HepG2 (cell line): Measurements from ENCODE around the gene KCNRG.

ENCODE experiments used
- AFF4 ChIP-seq: sonication (generic); formaldehyde crosslinking; IDR thresholded peaks from 2 replicates; pipeline ENCODE4 v1.4.0; 2020; ENCODE audit warnings: missing genetic modification reagents
- CREM ChIP-seq, 2 experiments: sonication (generic) in 1 of 2; formaldehyde crosslinking in 1 of 2; IDR thresholded peaks; 2 replicates each; pipeline versions ENCODE4 v1.4.0 to v1.6.1; 2016 to 2020; ENCODE audit warnings: antibody characterized with exemption in 1 of 2, mild to moderate bottlenecking in 1 of 2, missing genetic modification reagents in 1 of 2
- EP300 ChIP-seq, 3 experiments: sonication (generic) in 1 of 3; formaldehyde crosslinking in 1 of 3; IDR thresholded peaks; 2 replicates each; pipeline versions ENCODE4 v1.5.1 to v1.6.1; 2011 to 2020; ENCODE audit warnings: low read depth in 2 of 3, low read length in 2 of 3, borderline replicate concordance in 1 of 3, improper control_type of control experiment in 1 of 3, mild to moderate bottlenecking in 1 of 3, missing genetic modification reagents in 1 of 3, moderate library complexity in 1 of 3
- ESRRA ChIP-seq: sonication (generic); formaldehyde crosslinking; IDR thresholded peaks from 2 replicates; pipeline ENCODE4 v1.5.1; 2020; ENCODE audit warnings: mild to moderate bottlenecking, low read depth, missing genetic modification reagents
- RFX5 ChIP-seq: IDR thresholded peaks from 2 replicates; pipeline ENCODE4 v1.6.1; 2011; ENCODE audit warnings: low read depth, low read length, improper control_type of control experiment
- SMAD1 ChIP-seq: sonication (generic); formaldehyde crosslinking; IDR thresholded peaks from 2 replicates; pipeline ENCODE4 v1.4.0; 2020; ENCODE audit warnings: missing genetic modification reagents, low read depth, mild to moderate bottlenecking, borderline replicate concordance
- STAG1 ChIP-seq: sonication (generic); formaldehyde crosslinking; IDR thresholded peaks from 2 replicates; pipeline ENCODE4 v1.4.0; 2020; ENCODE audit warnings: missing genetic modification reagents
- TBL1XR1 ChIP-seq: fragments of 150-350 bp; IDR thresholded peaks from 2 replicates; pipeline ENCODE4 v1.6.1; 2014; ENCODE audit warnings: borderline replicate concordance, low read length; ENCODE audit not compliant: partially characterized antibody
- ZKSCAN1 ChIP-seq: fragments of 150-350 bp; IDR thresholded peaks from 2 replicates; pipeline ENCODE4 v1.6.1; 2014; ENCODE audit warnings: low read length
- ZNF274 ChIP-seq: sonication (generic); formaldehyde crosslinking; IDR thresholded peaks from 2 replicates; pipeline ENCODE4 v1.5.1; 2020; ENCODE audit warnings: mild to moderate bottlenecking, missing genetic modification reagents
- ZNF362 ChIP-seq: sonication (generic); formaldehyde crosslinking; IDR thresholded peaks from 2 replicates; pipeline ENCODE4 v1.4.0; 2020; ENCODE audit warnings: missing genetic modification reagents, mild to moderate bottlenecking, borderline replicate concordance
- TF ChIP-seq, protein P1 (sequence below): sonication (generic); formaldehyde crosslinking; IDR thresholded peaks from 2 replicates; pipeline ENCODE4 v1.5.0; 2020; ENCODE audit warnings: mild to moderate bottlenecking, missing genetic modification reagents, moderate library complexity
- TF ChIP-seq, protein P2 (sequence below): sonication (generic); formaldehyde crosslinking; IDR thresholded peaks from 2 replicates; pipeline ENCODE4 v1.4.0; 2020; ENCODE audit warnings: missing genetic modification reagents, mild to moderate bottlenecking, borderline replicate concordance

DNA sequence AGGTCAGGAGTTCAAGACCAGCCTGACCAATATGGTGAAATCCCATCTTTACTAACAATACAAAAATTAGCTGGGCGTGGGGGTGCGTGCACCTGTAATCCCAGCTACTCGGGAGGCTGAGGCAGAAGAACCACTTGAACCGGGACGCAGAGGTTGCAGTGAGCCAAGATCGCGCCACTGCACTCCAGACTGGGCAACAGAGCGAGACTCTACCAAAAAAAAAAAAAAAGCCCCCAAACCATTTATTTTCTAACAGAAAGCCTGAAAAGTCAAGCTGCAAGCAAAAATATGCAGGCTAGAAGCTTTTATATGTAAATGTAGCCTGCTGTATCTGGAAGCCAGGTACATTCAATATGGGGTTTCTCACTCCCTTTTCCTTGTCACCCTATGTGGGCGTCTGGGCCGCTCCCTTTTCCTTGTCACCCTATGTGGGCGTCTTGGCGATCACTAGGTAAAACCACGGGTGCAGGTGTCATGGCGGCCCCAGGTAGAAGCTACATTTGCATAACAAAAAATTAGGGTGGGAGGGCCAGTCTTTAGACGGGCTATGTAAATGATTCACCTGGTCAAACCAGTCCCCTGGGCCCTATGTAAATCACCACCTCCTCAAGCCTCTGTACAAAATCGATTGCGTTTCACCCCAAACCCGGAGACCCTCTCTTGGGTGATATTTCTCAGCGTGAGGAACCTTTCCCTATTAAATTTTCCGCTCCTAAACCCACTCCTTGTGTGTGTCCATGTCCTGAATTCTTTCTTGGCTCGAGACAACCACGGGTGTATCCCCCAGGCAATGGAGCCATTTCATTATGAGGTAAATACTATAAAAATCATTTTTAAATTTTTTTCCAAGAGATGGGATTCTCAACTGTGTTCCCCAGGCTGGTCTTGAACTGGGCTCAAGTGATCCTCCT lies 16.3 kb upstream of the KCNRG start:
- TF ChIP-seq, protein P1, sequence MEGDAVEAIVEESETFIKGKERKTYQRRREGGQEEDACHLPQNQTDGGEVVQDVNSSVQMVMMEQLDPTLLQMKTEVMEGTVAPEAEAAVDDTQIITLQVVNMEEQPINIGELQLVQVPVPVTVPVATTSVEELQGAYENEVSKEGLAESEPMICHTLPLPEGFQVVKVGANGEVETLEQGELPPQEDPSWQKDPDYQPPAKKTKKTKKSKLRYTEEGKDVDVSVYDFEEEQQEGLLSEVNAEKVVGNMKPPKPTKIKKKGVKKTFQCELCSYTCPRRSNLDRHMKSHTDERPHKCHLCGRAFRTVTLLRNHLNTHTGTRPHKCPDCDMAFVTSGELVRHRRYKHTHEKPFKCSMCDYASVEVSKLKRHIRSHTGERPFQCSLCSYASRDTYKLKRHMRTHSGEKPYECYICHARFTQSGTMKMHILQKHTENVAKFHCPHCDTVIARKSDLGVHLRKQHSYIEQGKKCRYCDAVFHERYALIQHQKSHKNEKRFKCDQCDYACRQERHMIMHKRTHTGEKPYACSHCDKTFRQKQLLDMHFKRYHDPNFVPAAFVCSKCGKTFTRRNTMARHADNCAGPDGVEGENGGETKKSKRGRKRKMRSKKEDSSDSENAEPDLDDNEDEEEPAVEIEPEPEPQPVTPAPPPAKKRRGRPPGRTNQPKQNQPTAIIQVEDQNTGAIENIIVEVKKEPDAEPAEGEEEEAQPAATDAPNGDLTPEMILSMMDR (CRISPR knock-in tag) = no peak
- TF ChIP-seq STAG1 (CRISPR knock-in tag) (no peak), EP300 (IDR thresholded peaks at IDR 0.05; ENCODE audit: low read depth in 2 of 2, low read length in 2 of 2) (no peak), EP300 (CRISPR knock-in tag; IDR thresholded peaks at IDR 0.05; ENCODE audit: borderline replicate concordance) (no peak), SMAD1 (no peak), AFF4 (CRISPR knock-in tag) (no peak), ZNF274 (CRISPR knock-in tag) (no peak), ESRRA (CRISPR knock-in tag) (no peak), ZNF362 (no peak), CREM (IDR thresholded peaks at IDR 0.05) (no peak), CREM (CRISPR knock-in tag; IDR thresholded peaks at IDR 0.05) (no peak), RFX5 (no peak), TBL1XR1 (no peak), ZKSCAN1 (no peak)
- TF ChIP-seq, protein P2, sequence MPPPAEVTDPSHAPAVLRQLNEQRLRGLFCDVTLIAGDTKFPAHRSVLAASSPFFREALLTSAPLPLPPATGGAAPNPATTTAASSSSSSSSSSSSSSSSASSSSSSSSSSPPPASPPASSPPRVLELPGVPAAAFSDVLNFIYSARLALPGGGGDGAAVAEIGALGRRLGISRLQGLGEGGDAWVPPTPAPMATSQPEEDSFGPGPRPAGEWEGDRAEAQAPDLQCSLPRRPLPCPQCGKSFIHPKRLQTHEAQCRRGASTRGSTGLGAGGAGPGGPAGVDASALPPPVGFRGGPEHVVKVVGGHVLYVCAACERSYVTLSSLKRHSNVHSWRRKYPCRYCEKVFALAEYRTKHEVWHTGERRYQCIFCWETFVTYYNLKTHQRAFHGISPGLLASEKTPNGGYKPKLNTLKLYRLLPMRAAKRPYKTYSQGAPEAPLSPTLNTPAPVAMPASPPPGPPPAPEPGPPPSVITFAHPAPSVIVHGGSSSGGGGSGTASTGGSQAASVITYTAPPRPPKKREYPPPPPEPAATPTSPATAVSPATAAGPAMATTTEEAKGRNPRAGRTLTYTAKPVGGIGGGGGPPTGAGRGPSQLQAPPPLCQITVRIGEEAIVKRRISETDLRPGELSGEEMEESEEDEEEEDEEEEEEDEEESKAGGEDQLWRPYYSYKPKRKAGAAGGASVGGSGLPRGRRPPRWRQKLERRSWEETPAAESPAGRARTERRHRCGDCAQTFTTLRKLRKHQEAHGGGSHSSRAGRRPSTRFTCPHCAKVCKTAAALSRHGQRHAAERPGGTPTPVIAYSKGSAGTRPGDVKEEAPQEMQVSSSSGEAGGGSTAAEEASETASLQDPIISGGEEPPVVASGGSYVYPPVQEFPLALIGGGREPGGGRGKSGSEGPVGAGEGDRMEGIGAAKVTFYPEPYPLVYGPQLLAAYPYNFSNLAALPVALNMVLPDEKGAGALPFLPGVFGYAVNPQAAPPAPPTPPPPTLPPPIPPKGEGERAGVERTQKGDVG (CRISPR knock-in tag) = no peak
